Neural progenitor cell (in vitro differentiated cells): ENCODE measurements around the gene TDG.

ENCODE experiments used
- CTCF ChIP-seq: fragments of 200-600 bp; sonication (generic); IDR thresholded peaks from 2 replicates; pipeline ENCODE4 v1.5.1; 2017; ENCODE audit warnings: antibody characterized with exemption, mild to moderate bottlenecking
- EZH2 ChIP-seq: fragments of 200-600 bp; sonication (generic); IDR thresholded peaks from 2 replicates; pipeline ENCODE4 v1.6.1; 2017; ENCODE audit warnings: antibody characterized with exemption, mild to moderate bottlenecking, moderate library complexity
- EZH2phosphoT487 ChIP-seq: fragments of 200-600 bp; sonication (generic); IDR thresholded peaks from 2 replicates; pipeline ENCODE4 v1.6.1; 2017; ENCODE audit warnings: antibody characterized with exemption

GRCh38 chr12:103952497-103952896, 13.2 kb upstream of the TDG start:
- no peak for TF ChIP-seq CTCF
- no peak for TF ChIP-seq EZH2
- TF ChIP-seq EZH2phosphoT487: no peak
